Spleen (tissue), 7 donors: ENCODE results near the gene SARS2.

Source experiments
- POLR2A ChIP-seq, 3 donors: fragments of 450-650 bp; IDR thresholded peaks; one replicate each; pipeline ENCODE4 v1.5.1; 2017; ENCODE audit warnings: antibody characterized with exemption in 3 of 3, mild to moderate bottlenecking in 1 of 3
- POLR2AphosphoS5 ChIP-seq, 3 donors: sonication (generic); formaldehyde crosslinking; IDR thresholded peaks; one replicate each; pipeline ENCODE4 v1.5.1; 2017; ENCODE audit warnings: antibody characterized with exemption in 3 of 3
- TF ChIP-seq, protein P1 (sequence below), 11 experiments: fragments of 200-600 bp in 7 of 11; fragments of 450-650 bp in 4 of 11; sonication (generic) in 4 of 11; IDR thresholded peaks in 8 of 11; conservative IDR thresholded peaks in 3 of 11; 1 replicate in 7 of 11; 2 replicates in 4 of 11; pipeline versions ENCODE4 v1.4.0 to v1.8.0; 2016 to 2021; ENCODE audit warnings: antibody characterized with exemption in 11 of 11, inconsistent platforms in 4 of 11, mild to moderate bottlenecking in 1 of 11
- donor health status: DM: no; HTN: no; CAD: no; lungs with moderate emphysema.
- donor health status: DM: no; HTN: no; CAD: no.
- donor health status: DM: no; HTN: no; CAD: no.

DNA sequence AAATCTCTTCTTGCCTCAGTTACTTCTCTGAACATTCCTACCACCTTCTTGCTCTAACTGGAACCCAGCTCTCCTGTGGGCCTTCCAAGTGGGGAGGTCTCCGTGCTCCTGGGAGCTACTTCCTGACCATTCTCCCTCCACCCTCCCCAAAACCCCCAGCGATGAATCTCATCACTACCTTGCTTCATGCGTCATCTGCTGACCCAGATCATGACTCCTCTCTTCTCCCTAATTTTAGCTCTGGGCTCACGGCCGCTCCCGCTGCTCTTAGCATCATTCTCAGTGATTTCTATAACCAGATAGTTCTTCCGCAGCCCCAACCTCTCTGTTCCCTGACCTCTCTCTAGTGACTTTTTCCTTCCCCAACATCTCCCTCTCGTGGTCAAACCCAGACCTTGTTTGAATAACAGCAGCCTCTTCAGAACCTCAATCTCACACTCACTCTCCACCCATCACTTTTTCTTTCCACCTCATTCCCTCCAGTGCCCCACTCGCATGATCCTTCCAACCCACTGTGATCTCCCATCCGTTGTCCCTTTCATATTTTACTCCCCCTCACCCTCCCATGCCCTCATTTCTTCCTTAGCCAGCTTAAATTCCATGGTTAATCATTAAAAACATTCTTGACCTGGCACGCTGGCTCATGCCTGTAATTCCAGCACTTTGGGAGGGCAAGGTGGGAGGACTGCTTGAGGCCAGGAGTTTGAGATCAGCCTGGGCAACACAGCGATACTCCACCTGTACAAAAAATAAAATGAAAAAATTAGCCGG, 22.0 kb upstream of the SARS2 start:
- TF ChIP-seq, protein P1, sequence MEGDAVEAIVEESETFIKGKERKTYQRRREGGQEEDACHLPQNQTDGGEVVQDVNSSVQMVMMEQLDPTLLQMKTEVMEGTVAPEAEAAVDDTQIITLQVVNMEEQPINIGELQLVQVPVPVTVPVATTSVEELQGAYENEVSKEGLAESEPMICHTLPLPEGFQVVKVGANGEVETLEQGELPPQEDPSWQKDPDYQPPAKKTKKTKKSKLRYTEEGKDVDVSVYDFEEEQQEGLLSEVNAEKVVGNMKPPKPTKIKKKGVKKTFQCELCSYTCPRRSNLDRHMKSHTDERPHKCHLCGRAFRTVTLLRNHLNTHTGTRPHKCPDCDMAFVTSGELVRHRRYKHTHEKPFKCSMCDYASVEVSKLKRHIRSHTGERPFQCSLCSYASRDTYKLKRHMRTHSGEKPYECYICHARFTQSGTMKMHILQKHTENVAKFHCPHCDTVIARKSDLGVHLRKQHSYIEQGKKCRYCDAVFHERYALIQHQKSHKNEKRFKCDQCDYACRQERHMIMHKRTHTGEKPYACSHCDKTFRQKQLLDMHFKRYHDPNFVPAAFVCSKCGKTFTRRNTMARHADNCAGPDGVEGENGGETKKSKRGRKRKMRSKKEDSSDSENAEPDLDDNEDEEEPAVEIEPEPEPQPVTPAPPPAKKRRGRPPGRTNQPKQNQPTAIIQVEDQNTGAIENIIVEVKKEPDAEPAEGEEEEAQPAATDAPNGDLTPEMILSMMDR (IDR thresholded peaks at IDR 0.05 in 8 of 11, conservative IDR thresholded peaks at IDR 0.05 in 3 of 11), result peak in 9 of 11 experiments; percentile 24 to 66 (median 42)
- TF ChIP-seq POLR2A (IDR thresholded peaks at IDR 0.05) (no peak), POLR2AphosphoS5 (IDR thresholded peaks at IDR 0.05) (no peak)
